Measurements from ENCODE around the gene CDC73. TPM values are rescaled to one million over a fixed set of nuclear protein-coding genes. Genes with fewer than 3 reads are reported as not detected.
A peak's percentile ranks its signal among the peaks of the same experiment; 100 is the strongest.

CDC73 gene
- total and polyA plus RNA-seq, 3 donors from 2014 or later, result 31.4 to 47.1 (median 39.6) TPM

GRCh38 chr1:193183019-193183627 is 61.3 kb downstream of the CDC73 start:
- H3K36me3 ChIP-seq (ENCODE audit: low read depth, missing control alignments), result no peaks in the 10 kb centered on the region
- peak overlapping the region in 1 of 2 donors; percentile 12 for H3K27ac ChIP-seq
- WGBS, 2 donors, result 7 to 12% methylated on average over 2 of the region's 2 CpGs
- TF ChIP-seq CTCF (IDR thresholded peaks at IDR 0.05) (peak; percentile 57 to 83 (median 74)), POLR2A (IDR thresholded peaks at IDR 0.05) (no peak)
- H3K9me3 ChIP-seq, result no peaks in the 10 kb centered on the region
- H3K4me3 ChIP-seq, result peak overlapping the region in 1 of 2 donors; percentile 36
- no peaks in the 10 kb centered on the region for H3K27me3 ChIP-seq
- intact Hi-C loops (cut with DNase I; ENCODE audit: low total_unique reads), result no loop called here
- no peak for DNase-seq
- no peaks in the 10 kb centered on the region for H3K4me1 ChIP-seq

GRCh38 chr1:193184776-193185175 is 62.9 kb downstream of the CDC73 start:
- H3K4me3 ChIP-seq, result peak overlapping the region in 1 of 2 donors; percentile 36

GRCh38 chr1:193185211-193185610 is 63.4 kb downstream of the CDC73 start:
- peaks cover 6% of the 10 kb centered on the region for H3K4me1 ChIP-seq
- DNase-seq, result no peak

More at GRCh38 chr1:193184776-193185175, 62.9 kb downstream of the CDC73 start:
- 41 to 50% methylated on average over 1 of the region's 1 CpG for WGBS, 2 donors
- no peaks in the 10 kb centered on the region for H3K36me3 ChIP-seq (ENCODE audit: low read depth, missing control alignments)
- H3K27ac ChIP-seq, result peak overlapping the region in 1 of 2 donors; percentile 64
- no peaks in the 10 kb centered on the region for H3K27me3 ChIP-seq
- DNase-seq, result no peak
- intact Hi-C loops (cut with DNase I; ENCODE audit: low total_unique reads), result no loop called here
- no peak for TF ChIP-seq POLR2A (IDR thresholded peaks at IDR 0.05)
- no peak for TF ChIP-seq CTCF (IDR thresholded peaks at IDR 0.05)
- H3K4me1 ChIP-seq, result peaks cover 5% of the 10 kb centered on the region
- H3K9me3 ChIP-seq, result no peaks in the 10 kb centered on the region

GRCh38 chr1:193185901-193186731 is 64.3 kb downstream of the CDC73 start, which contains the start of gene B3GALT2:
Gene B3GALT2, minus strand, starts transcription at chr1:193186613. Its CDS starts 5,051 bp downstream, at chr1:193181562.
- TF ChIP-seq POLR2A (IDR thresholded peaks at IDR 0.05) (peak; percentile 16), CTCF (IDR thresholded peaks at IDR 0.05) (no peak)
- no peaks in the 10 kb centered on the region for H3K27me3 ChIP-seq
- peak; percentile 71 for DNase-seq
- intact Hi-C loops (cut with DNase I; ENCODE audit: low total_unique reads), result no loop called here
- no peaks in the 10 kb centered on the region for H3K9me3 ChIP-seq
- peak within 1 kb of the TSS; percentile 64 to 81 for H3K27ac ChIP-seq
- 29 to 40% methylated on average over 13 of the region's 13 CpGs for WGBS, 2 donors
- H3K4me3 ChIP-seq, result peak within 1 kb of the TSS; percentile 6 to 36
- no peaks in the 10 kb centered on the region for H3K36me3 ChIP-seq (ENCODE audit: low read depth, missing control alignments)
- peaks cover 13% of the 10 kb centered on the region for H3K4me1 ChIP-seq

More at GRCh38 chr1:193185211-193185610, 63.4 kb downstream of the CDC73 start:
- Histone ChIP-seq H3K27me3 (no peaks in the 10 kb centered on the region), H3K36me3 (ENCODE audit: low read depth, missing control alignments) (no peaks in the 10 kb centered on the region), H3K4me3 (peak overlapping the region; percentile 1 to 36), H3K27ac (peak overlapping the region; percentile 64 to 81), H3K9me3 (no peaks in the 10 kb centered on the region)
- intact Hi-C loops (cut with DNase I; ENCODE audit: low total_unique reads), result no loop called here
- TF ChIP-seq CTCF (IDR thresholded peaks at IDR 0.05), result no peak
- TF ChIP-seq POLR2A (IDR thresholded peaks at IDR 0.05), result no peak
- WGBS, 2 donors, result 24 to 45% methylated on average over 2 of the region's 2 CpGs

Data from testis (tissue), 3 donors.